Heart left ventricle (tissue), 16 donors: ENCODE data around the gene HDGFL3. TPM values are rescaled to one million over a fixed set of nuclear protein-coding genes. Genes with fewer than 3 reads are reported as not detected.

Source experiments
- ATAC-seq, 4 donors: fragments of 200-7000 bp; cut with Tn5 transposase; one replicate each; pipeline ENCODE4 v1.9.1; 2020 to 2022; ENCODE audit warnings: moderate library complexity in 4 of 4, mild to moderate bottlenecking in 3 of 4, moderate number of reproducible peaks in 1 of 4
- DNase-seq, 5 donors: peaks; one replicate each; pipeline ENCODE4 v3.0.0-alpha.2; 2020
- H3K27ac ChIP-seq, 12 donors: fragments of 200-600 bp; sonication (generic) in 4 of 12; one replicate each; pipeline versions ENCODE4 v1.5.0 to v1.8.0; 2016 to 2022; ENCODE audit warnings: mild to moderate bottlenecking in 2 of 12
- H3K27me3 ChIP-seq, 9 donors: fragments of 200-600 bp; sonication (generic) in 2 of 9; one replicate each; pipeline versions ENCODE4 v1.5.1 to v1.8.0; 2016 to 2022; ENCODE audit warnings: mild to moderate bottlenecking in 3 of 9
- H3K36me3 ChIP-seq, 9 donors: fragments of 200-600 bp; sonication (generic) in 2 of 9; one replicate each; pipeline versions ENCODE4 v1.5.0 to v1.8.0; 2018 to 2022; ENCODE audit warnings: mild to moderate bottlenecking in 2 of 9
- H3K4me1 ChIP-seq, 12 donors: fragments of 200-600 bp; sonication (generic) in 4 of 12; one replicate each; pipeline versions ENCODE4 v1.5.0 to v1.8.0; 2016 to 2022; ENCODE audit warnings: mild to moderate bottlenecking in 3 of 12
- H3K4me3 ChIP-seq, 12 donors: fragments of 200-600 bp; sonication (generic) in 4 of 12; one replicate each; pipeline versions ENCODE4 v1.5.0 to v1.8.0; 2017 to 2022; ENCODE audit warnings: mild to moderate bottlenecking in 9 of 12, moderate library complexity in 4 of 12
- H3K9me3 ChIP-seq, 12 donors: fragments of 200-600 bp; sonication (generic) in 4 of 12; one replicate each; pipeline versions ENCODE4 v1.5.0 to v1.8.0; 2016 to 2022; ENCODE audit warnings: mild to moderate bottlenecking in 1 of 12
- CTCF ChIP-seq, 12 donors: fragments of 200-600 bp; sonication (generic) in 4 of 12; IDR thresholded peaks; one replicate each; pipeline versions ENCODE4 v1.5.0 to v1.8.0; 2018 to 2022; ENCODE audit warnings: antibody characterized with exemption in 12 of 12, mild to moderate bottlenecking in 5 of 12
- POLR2A ChIP-seq, 2 donors: fragments of 450-650 bp; IDR thresholded peaks; one replicate each; pipeline ENCODE4 v1.6.1; 2017; ENCODE audit warnings: antibody characterized with exemption in 2 of 2, mild to moderate bottlenecking in 2 of 2, moderate library complexity in 2 of 2
- WGBS, 4 donors: extraction: QIAGEN DNeasy Blood & Tissue Kit in 2 of 4; methylation state at CpG; one replicate each; pipeline versions ENCODE4 v1.1.5 to v1.1.7; 2013 to 2018; 5-methylcytosine and 5-hydroxymethylcytosine counted together
- intact Hi-C, 10 donors: fragments of 100-400 bp; cut with DNase I; formaldehyde crosslinking; loops; one replicate each; pipeline versions ENCODE4 v1.11.1 to v1.14.2; 2022
- polyA plus RNA-seq, 2 donors: library from polyadenylated mRNA; stranded (reverse); fragments of 200-250 nt; gene quantifications; one replicate each; pipeline ENCODE4 v1.2.3, GENCODE V29; 2013
- total RNA-seq, 9 donors: library from RNA; depleted of rRNA in 2 of 9; stranded (reverse); fragments of >200 nt in 2 of 9; fragmentation: NEBNext Ultra II Directional in 3 of 9; extraction: Animal tissue kit (Norgen Biotek cat#: 25700) in 3 of 9; gene quantifications; one replicate each; pipeline versions ENCODE4 v1.1.0 to v1.2.4, GENCODE V29; 2016 to 2023
- donor health status: ischemic (EF 13 %, LVEDD 7.1; RV severe dilation, severe dysfunction).
- donor health status: healthy with polysubstance abuse.
- donor health status: DM: no; HTN: yes; CAD: no.
- donor health status: DM: no; HTN: no; CAD: no.
- donor health status: ischemic (EF 25% LVEDD 6.9; RV normal size, moderate dysfunction).
- donor health status: ischemic (EF 25% LVEDD 5.7; RV mildly dilated, moderate dysfunction).
- donor health status: healthy.
- donor health status: DM: yes; HTN: yes; CAD: no.
- donor health status: ischemic (EF 35%, LVEDD 5.7; RV mildly dilated, moderate dysfunction).
- donor health status: nonischemic (EF 11% LVEDD 7.7; RV severe dilation, severe dysfunction).
- donor health status: DM: yes; HTN: yes; CAD: no.
- donor health status: PGD.
- donor health status: ischemic (EF 29% LVEDD 5.4; RV normal size, mild dysfunction).
- donor health status: nonischemic (EF 23%, LVEDD 6.1; RV moderate dilation, normal function).

The HDGFL3 gene
- total and polyA plus RNA-seq, 11 donors, result 9.6 to 50.7 (median 33.9) TPM

DNA sequence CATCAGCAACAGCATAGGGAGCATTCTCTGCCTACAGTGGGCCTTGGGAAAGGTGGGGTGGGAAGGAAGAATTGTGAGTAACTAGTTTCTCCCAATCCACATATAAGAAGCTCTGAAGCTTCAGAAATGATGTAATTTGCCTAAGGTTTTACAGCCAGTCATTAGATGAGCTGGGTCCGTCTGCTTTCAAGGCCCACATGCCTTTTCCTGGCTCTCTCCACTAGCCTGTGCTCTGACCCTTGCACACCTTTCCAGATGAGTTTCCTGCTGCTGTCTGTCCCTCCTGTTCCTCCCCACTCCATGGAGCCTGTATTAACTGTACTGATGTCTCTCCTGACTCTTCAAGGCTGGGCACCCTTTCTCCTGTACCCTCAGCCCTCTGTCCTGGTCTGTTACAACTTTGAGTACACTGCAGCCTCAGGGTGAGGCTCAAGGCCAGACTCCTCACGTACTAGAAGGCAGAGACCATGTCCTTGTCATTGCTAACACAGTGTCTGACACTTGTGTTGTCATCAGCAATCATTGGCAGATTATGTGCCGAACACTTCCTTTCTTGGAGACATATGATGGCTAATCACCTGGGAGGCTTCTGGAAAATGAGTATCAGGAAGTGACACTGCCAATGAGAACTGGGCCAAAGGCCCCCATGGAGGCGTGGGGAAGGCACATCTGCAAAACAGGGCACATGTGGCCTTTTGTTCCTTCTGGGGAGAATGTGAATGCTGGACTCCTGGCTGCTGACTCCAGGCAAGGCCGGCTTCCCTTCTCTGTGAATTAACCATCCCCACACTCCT lies 93.5 kb downstream of the HDGFL3 start:
- H3K36me3 ChIP-seq, result peaks cover 0 to 25% (median under 1%) of the 10 kb centered on the region in 9 donors
- DNase-seq (no peak), ATAC-seq (no peak)
- intact Hi-C loops, result no loop called here
- WGBS, 4 donors, result 77 to 84% (median 80%) methylated on average over 5 of the region's 5 CpGs
- peak overlapping the region in 8 of 12 donors; percentile 28 to 59 (median 49) for H3K27ac ChIP-seq
- H3K4me3 ChIP-seq, result no peak overlapping the region
- peaks cover 0 to 36% (median 11%) of the 10 kb centered on the region in 12 donors for H3K4me1 ChIP-seq
- no peaks in the 10 kb centered on the region for H3K9me3 ChIP-seq
- peaks cover 0 to 6% (median 0%) of the 10 kb centered on the region in 9 donors for H3K27me3 ChIP-seq
- TF ChIP-seq CTCF (IDR thresholded peaks at IDR 0.05), result no peak
- no peak for TF ChIP-seq POLR2A (IDR thresholded peaks at IDR 0.05)

- H3K4me3 ChIP-seq, result no peak overlapping the region
- intact Hi-C loops, result no loop called here
- DNase-seq (peak in 2 of 5 donors; percentile 38 to 49), ATAC-seq (peak in 2 of 4 donors; percentile 13 to 36)
- no peak for TF ChIP-seq CTCF (IDR thresholded peaks at IDR 0.05)
- TF ChIP-seq POLR2A (IDR thresholded peaks at IDR 0.05), result no peak
- peaks cover 0 to 25% (median 0%) of the 10 kb centered on the region in 9 donors for H3K36me3 ChIP-seq
- H3K27me3 ChIP-seq, result peaks cover 0 to 13% (median 0%) of the 10 kb centered on the region in 9 donors
- H3K27ac ChIP-seq, result peak overlapping the region; percentile 4 to 59 (median 36)
- H3K9me3 ChIP-seq, result no peaks in the 10 kb centered on the region
- peaks cover 0 to 47% (median 20%) of the 10 kb centered on the region in 12 donors for H3K4me1 ChIP-seq
- 37 to 62% (median 45%) methylated on average over 3 of the region's 3 CpGs for WGBS, 4 donors
These were observed 94.7 kb downstream of the HDGFL3 start for GRCh38 chr15:83112956-83113299.

- Histone ChIP-seq H3K9me3 (no peaks in the 10 kb centered on the region), H3K4me3 (no peak overlapping the region), H3K36me3 (peaks cover 0 to 25% (median 0%) of the 10 kb centered on the region in 9 donors), H3K27me3 (peaks cover 0 to 18% (median 0%) of the 10 kb centered on the region in 9 donors), H3K27ac (peak overlapping the region in 10 of 12 donors; percentile 16 to 59 (median 46)), H3K4me1 (peaks cover 4 to 51% (median 23%) of the 10 kb centered on the region in 12 donors)
- 42 to 59% (median 46%) methylated on average over 8 of the region's 8 CpGs for WGBS, 4 donors
- ATAC-seq, result peak; percentile 44 to 63 (median 56)
- intact Hi-C loops, result no loop called here
- peak in 3 of 5 donors; percentile 39 to 41 (median 41) for DNase-seq
- TF ChIP-seq CTCF (IDR thresholded peaks at IDR 0.05) (no peak), POLR2A (IDR thresholded peaks at IDR 0.05) (no peak)
These were observed 95.2 kb downstream of the HDGFL3 start for GRCh38 chr15:83112233-83112955.

- Histone ChIP-seq H3K4me3 (no peak overlapping the region), H3K36me3 (peaks cover 0 to 25% (median 0%) of the 10 kb centered on the region in 9 donors), H3K9me3 (no peaks in the 10 kb centered on the region), H3K27me3 (peaks cover 0 to 18% (median 0%) of the 10 kb centered on the region in 9 donors), H3K4me1 (peaks cover 4 to 57% (median 25%) of the 10 kb centered on the region in 12 donors), H3K27ac (no peak overlapping the region)
- intact Hi-C loops, result no loop called here
- ATAC-seq (no peak), DNase-seq (no peak)
- WGBS, 4 donors, result 94 to 96% (median 95%) methylated on average over 3 of the region's 3 CpGs
- no peak for TF ChIP-seq POLR2A (IDR thresholded peaks at IDR 0.05)
- no peak for TF ChIP-seq CTCF (IDR thresholded peaks at IDR 0.05)
These were observed 96.5 kb downstream of the HDGFL3 start for GRCh38 chr15:83111149-83111548.
